GM21825 (cell line): ENCODE measurements around the gene RNF208.
A peak's percentile ranks its signal among the peaks of the same experiment; 100 is the strongest.

ENCODE experiments used
- ATAC-seq: cut with Tn5 transposase; IDR thresholded peaks from one replicate; pipeline ENCODE4 v1.9.1; 2021; ENCODE audit warnings: mild to moderate bottlenecking, moderate library complexity; ENCODE audit not compliant: unreplicated experiment

The RNF208 gene

DNA sequence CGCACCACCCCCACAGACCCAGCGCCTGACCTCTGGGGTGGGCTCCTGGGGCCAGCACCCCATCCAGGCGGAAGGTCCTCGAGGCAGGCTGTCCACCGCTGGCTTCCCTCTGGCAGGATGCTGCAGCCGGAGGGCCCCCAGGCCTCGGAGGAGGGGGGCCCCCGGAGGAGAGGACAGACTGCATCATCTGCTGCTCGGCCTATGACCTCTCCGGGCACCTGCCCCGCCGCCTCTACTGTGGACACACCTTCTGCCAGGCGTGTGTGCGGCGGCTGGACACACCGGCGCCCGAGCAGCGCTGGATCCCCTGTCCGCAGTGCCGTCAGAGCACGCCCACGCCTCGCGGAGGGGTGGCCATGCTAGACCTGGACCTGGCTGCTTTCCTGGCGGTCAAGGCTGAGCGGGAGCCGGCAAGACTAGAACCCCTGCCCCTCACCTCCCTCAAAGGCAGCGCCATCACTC is 6.5 kb upstream of the RNF208 start:
- no peak for ATAC-seq

DNA sequence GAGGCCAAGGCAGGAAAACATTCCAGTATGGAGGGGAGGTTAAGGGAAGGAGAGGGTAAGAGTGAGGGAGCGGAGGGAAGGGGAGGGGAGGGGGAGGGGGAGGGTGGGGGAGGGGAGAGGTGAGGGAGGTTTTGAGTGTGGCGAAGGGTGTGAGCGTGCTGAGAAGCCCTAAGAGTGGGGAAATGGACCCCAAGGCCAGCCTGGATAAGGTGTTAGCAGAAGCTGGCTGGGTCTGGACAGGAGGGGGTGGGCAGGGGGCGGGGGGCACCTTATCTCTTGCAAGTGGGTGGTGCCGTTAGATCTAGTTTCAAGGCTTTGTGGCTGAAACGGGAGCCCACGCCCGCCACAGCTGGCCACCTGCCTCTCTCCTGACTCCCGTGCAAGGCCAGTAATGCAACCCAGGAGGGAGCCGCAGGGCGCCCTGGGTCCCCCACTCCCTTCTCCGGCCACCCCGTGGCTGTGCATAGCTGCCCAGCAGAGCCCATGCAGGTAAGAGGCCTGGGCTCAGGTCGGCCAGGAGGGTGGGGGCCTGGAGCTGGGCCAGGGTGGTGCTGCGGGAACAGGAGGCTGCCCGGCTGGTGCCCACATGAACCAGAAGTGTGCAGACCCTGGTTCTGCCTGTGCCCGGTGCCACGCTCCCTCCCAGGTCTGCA is 5.9 kb upstream of the RNF208 start:
- ATAC-seq = no peak

DNA sequence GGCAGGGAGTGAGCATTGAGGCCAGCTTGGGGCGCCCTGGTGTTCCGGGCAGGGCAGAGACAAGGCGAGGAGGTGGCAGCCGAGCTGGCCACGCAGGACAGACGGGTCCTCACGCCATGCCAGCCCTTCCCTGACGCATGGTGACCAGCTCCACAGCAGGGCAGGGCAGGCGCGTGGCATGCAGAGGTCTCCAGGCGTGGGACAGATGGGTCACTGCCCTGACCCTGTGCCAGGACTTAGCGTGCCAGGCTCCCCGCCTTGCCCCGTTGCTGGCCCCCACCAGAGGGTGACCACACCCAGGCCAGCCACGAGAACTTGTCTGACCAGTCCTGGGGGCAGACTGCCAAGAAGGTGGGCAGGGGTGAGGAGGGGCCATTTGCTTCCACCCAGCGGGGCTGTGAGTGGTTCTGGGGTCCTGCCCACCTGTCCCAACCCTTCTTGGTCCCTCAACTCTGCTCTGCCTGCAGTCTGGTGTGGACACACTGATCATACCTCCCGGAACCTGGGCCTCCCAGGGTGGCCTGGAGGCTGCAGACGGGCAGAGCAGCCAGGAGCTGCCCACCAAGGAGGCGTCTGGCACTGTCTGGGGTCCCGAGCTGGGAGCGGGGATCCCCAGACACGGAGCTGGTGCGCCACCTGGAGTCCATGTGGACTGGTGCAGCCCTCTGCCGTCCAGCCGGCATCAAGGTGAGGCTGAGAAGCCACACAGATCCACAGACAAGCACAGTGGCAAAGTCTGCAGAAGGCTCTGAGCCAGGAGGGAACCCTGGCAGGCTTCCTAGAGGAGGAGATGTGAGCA is 5.2 kb upstream of the RNF208 start, which contains the start of gene RNF224:
RNF224 (plus strand) TSS at position 449 of the 799 bp plus-strand sequence. CDS start 834 bp downstream, outside the sequence.
- ATAC-seq = no peak

DNA sequence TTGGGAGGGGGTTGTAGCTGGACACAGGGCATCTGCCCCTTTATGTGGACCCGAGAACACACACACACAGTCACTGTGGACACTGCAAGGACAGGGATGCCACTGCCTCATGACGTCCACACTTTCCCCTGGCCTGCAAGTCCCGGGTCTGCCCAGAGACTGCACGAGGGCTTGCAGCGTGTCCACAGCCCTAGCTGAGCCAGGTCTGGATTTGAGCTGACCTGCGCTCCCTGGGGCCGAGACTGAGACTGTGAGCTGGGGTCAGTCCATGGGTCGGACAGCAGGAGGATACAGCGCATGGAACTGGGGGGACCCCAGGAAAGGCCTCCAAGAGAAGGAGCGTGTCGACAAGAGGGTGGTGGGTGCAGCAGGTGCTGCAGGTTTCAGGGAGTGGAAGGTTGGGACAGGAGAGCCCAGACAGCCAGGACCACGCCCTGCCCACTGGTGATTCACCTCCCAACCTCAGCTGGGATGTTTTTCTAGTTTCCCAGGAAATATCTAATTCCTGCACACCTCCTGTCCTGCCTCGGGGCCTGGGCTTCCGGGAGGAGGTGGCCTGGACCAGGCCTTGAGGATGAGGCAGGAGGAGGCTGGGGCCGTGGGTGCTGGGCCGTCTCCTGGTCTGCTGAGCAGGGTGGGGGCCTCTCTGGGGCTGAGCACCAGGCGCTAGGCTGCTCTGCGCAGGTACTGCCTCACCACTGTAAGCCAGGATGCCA is 4.5 kb upstream of the RNF208 start:
- ATAC-seq = no peak

DNA sequence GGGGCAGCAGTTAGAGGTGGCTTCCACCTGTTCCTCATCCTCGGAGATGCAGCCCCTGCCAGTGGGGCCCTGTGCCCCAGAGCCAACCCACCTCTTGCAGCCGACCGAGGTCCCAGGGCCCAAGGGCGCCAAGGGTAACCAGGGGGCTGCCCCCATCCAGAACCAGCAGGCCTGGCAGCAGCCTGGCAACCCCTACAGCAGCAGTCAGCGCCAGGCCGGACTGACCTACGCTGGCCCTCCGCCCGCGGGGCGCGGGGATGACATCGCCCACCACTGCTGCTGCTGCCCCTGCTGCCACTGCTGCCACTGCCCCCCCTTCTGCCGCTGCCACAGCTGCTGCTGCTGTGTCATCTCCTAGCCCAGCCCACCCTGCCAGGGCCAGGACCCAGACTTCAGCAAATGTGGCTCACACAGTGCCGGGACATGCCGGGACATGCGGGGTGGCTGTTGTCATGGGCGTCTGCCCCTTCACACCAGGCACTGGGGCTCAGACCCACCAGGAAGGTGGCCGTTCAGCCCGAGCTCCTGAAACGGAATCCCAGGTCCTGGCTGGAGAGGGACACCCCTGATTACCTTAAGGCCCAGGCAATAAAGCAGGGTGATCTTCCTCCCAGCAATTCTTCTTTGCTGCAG is 3.8 kb upstream of the RNF208 start:
- no peak for ATAC-seq

DNA sequence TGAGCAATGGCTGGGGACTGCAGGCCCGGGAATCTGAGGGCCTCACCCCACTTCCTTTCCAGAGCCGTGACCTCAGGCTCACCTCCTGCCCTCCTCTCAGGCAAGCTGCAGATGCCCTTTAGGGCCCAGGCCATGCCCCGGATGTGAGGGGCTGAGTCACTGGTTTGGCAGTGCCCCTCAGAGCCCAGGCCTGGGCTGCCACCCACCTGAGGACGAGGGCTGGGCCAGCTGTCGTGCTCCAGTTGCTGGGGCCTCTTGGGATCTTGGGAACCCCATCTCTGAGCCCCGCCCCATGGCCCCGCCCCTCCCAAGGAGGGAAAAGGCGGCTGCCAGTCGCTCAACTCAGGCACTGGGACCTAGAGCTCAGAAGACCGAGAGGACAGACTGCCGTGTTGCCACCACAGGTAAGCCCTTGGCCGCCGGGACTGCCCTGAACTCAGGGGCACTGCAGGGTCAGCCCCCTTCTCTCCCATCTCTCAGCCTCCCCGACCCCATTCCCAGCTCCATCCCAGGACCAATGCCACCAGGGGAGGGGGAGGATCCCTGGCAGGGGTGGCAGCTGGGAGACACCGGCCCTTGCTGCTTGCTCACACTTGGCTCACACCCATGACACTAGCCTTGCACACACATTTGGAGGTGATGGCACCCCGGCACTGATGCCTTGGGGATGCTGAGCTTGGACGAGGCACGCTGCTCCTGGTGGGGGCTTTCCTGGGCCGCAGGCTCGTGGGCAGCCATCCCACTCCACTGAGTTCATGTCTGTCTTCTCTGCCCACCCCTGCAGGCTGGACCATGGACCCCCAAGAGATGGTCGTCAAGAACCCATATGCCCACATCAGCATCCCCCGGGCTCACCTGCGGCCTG is 3.0 kb upstream of the RNF208 start, which contains the start of gene CYSRT1:
CYSRT1 (plus strand) TSS at position 345 of the 865 bp plus-strand sequence; CDS start at position 793, 448 bp downstream.
- no peak for ATAC-seq

DNA sequence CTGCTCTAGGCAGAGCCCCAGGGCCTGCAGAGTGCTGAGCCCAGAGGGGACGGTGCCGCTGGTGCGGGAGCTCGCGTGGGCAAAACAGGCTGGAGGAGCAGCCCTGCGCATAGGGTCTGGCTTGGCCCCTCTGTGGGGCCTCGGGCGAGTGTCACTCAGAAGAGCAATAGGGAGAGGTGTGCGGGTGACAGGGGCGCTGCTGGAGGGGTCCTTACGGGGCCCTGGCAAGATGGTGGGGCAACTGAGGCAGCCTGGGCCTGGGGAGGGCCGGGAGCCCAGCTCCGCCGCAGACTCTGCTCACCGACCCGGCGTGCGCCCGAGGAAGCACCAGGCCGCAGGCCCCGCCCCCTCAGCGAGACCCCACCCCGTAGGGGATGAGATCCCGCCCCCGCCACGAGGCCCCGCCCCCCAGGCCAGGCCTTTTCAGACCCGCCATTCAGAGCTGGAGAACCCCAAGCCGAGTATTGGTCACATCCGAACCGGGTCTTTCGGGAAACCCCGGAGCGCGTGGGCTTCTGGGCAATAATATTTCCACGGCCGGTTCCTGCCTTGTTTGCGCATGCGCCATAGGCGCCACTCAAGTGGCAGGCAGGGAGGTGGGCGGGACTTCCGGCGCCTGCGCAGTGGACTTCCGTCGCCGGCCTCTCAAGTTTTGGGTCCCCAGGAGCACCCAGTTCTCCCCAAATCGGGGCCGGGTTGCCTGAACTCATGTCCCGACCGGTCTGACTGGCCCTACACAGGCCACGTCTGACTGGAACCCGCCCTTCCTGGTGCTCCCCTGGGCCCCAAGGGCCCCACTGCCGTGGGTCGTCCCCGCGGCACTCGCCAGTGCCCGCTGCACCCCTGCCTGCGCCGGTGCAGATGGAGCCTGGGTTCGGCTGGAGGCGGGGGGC is 1.3 kb upstream of the RNF208 start:
- peak; percentile 51 for ATAC-seq

DNA sequence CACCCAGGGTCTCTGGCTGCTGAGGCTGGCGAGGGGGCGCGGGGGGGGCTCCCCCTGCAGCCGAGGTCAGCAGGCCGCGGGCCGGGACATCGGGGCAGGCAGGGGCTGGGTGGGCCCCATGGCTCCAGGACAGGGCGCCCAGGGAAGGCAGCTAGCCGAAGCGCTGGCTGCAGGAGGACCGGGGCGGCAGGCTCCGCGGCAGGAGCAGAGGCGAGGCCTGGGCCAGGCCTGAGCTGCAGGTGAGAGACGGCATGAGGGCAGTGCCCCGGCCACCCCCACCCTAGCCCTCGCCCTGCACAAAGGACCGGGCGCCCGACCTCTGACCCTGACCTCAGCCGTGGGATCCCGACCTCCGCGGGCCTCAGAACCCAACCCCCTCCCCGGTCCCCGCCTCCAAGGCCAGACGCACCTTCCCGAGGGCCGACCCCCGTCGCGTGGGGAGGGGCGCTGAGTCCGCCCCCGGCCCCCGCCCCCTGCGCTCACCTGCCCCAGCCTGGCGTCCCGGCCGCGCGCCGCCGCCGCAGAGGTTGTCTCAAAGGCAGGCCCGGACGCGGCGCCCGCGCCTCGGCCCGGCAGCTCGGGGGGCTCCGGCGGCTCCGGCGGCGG is 431 bp downstream of the RNF208 start:
- ATAC-seq = no peak

DNA sequence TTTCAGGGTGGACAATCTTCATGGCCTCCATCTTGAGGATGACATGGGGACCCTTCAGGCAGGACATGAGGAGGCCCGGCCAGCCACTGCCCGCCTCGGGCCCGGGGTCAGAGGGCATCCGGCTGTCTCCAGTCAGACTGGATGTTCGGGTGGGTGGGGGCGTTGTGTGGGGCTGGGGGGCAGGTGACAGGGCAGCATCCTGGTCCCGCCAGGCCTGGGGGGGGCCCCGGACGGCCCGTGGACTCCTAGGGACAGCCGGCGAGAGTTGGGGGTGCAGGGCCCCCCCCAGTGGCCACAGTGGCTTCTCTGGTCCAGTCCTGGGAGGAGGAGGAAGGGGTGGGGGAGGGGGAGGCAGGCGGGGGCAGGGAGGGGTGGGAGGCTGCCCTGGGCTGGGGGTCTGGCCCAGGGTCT is 940 bp downstream of the RNF208 start:
- no peak for ATAC-seq

DNA sequence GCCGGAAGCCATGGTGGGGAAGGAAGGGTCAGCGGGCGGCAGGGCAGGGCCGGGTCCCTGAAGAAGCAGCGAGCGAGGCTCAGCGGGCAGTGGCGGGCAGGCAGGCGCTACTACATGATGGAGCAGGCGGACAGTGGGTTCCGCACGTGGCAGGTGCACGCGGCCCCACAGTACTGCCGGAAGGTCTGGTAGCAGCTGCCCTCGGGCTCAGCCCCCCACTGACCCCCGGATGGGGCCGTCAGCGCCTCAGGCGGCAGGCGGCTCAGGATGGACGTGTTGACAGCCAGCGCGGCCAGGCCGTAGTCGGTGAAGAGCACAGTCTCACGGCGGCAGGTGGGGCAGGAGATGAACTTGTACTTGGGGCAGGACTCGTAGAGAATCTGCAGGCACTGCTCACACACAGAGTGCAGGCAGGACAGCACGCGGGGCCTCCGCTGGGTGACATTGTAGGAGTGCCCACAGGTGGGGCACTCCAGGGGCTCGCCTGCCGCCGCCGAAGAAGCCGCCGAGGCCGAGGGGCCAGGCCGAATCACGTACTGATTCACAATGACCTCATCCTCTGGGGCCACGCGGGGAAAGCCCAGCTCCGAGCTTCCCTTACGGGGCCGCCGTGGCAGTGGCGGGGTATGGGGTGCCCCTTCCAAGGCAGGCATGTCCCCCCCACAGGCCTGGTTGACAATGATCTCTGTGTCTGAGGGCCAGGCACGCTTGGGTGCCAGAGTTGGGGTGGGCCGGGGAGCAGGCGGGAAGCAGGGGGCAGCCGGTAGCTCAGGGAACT is 1.5 kb downstream of the RNF208 start:
- ATAC-seq = no peak

DNA sequence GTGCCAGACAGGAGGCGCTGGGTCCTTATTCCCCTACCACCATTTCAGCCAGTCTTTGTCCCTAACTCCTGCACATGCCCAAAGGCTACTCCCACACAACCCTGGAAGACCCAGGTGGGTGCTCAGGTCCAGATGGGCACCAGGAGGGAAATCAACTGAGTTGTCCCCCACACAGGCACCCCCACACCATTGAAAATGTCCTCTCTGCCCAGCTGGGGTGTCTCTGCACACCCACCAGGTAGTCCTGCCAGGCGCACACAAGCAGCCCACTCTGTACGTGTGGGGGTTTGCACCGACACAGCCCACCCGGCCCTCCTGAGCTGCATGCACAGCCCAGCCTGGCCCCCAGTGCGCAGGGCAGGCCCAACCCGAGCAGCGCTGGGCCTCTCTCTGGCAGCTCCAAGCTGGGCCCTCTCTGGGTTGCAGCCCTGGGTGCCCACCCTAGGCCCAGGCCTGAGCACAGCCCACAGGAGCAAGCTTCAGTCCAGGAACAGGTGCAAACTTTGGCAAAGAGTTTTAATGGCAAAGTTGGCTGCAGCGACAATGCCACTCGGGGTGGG is 2.2 kb downstream of the RNF208 start:
- ATAC-seq = no peak

DNA sequence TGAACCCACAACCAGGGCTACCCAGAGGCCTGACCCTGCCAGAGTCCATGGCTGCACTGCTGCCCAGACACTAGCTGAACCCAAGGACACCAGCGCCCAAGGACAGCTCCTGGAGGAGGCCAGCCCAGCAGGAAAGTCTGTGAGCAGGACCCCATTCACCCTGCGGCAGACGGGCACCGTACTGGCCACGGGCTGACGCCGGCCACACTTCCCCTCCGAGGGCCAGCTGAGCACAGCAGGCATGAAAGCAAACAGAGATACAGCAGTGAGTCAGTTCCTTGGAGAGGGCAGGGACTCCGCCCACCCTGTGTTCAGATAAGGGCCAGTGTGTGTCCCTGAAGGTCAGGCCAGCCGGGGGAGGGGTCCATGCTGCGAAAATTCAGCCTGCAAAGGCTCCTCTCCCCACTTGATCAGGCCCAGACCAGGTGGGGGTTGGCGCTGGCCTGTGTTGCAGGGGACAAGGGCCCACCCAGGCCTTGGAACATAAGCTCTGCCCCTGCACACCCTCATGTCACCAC is 3.2 kb downstream of the RNF208 start:
- ATAC-seq = no peak

DNA sequence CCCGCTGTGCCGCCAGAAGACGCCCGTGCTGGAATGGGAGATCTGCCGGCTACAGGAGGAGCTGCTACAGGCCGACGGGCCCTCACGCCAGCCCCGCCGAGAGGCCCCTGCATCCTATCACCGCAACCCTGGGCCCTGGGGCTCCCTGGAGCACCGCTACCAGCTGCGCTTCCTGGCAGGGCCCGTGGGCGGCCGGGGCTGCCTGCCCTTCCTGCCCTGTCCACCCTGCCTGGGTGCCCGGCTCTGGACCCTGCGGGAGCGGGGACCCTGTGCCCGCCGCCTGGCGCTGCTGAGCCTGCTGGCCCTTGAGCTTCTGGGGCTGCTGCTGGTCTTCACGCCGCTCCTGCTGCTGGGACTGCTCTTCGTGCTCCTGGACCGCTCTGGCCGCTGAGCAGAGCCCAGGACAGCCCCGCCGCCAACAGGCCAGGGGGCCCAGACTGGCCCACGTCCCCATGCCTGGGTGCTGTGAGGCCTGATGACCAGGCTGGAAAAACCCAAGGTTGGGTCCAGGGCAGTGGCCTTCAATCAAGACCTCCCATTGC is 3.8 kb downstream of the RNF208 start:
- no peak for ATAC-seq

DNA sequence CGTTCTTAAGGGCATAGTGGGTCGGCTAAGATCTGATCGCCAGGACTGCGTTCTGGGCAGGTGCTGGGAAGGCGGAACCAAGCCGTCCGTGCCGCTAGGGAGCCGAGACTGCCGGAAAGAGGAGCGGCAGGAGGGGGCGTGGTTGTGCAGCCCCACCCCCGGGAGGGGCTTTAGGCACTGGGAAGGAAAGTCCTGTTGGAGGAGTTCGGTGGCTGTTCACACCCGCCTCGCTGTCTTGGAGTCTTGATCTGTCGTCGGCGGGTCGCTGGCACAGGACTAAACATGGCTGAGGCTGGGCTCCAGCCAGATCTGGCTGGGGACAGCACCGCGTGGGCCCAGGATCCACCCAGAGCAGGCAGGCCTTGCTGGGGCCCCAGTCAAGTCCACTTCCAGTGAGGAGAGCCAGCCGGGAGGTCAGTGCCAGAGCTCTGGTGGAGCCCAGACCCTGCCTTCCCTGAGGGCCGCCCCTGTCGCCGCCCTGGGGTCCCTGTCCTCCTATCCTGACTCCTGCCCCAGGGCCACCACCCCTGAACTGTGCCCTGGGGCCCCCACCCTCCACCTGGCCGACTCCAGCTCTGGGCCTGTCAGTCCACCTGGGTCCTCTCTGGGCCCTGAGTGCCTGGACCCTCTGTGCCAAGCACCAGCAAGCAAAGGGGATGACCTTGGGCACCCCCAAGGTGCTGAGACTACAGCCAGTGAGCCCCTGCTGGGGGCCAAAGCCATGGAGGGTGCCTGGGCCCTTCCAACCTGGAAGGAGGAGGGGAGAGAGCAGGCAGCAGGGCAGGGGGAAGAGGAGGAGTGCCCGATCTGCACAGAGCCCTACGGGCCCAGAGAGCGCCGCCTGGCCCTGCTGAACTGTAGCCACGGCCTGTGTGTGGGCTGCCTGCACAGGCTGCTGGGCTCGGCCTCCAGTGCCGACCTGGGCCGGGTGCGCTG is 4.5 kb downstream of the RNF208 start:
- ATAC-seq = no peak

DNA sequence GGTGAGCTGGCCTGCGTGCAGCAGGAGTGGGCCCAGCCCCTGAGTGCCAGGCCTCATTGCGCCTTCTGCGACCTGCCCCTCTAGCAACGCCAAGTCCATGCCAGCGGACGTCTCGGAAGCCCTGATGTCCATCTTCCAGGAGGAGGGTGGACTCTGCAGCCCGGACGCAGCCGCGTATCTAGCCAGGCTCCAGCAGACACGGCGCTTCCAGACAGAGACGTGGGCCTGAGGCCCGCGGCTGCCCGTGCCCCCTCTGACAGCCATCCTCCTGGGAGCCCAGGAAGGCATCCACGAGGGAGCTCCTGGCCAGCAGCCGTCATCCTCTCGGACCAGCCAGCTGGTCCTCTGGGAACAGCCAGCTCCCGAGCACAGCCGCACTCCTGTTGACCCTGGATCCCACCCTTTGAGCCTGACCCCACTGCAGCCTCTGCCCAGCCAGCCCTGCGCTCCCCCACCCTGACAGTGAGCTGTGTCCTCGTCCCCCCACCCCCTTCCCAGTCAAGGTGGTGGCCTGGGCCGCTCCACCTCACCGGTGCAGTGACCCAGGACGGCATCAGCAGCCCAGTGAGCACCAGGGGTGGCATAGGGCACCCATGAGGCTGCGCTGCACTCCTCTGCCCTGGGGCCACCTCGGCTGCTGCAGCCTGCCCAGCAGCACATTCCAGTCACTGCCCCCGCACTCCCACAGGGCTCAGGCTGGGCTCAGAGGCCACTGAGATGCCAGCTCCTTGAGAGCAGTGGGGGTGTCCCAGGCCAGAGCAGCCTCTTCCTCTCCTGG is 5.7 kb downstream of the RNF208 start:
- no peak for ATAC-seq
